HepG2 (cell line): ENCODE data around the gene PDZD7. TPM values are rescaled to one million over a fixed set of nuclear protein-coding genes. Genes with fewer than 3 reads are reported as not detected.

ENCODE experiments used
- ATAC-seq: fragments of 200-7000 bp; cut with Tn5 transposase; 3 replicates; pipeline ENCODE4 v1.9.1; 2020; ENCODE audit warnings: mild to moderate bottlenecking, moderate library complexity
- BruUV-seq: library from RNA; stranded (reverse); fragments of 400-500 nt; replicated peaks from 2 replicates; lab custom pipeline; 2021; lab: Mats Ljungman, UMichigan
- CTCF ChIA-PET: fragments of 300-600 bp; formaldehyde crosslinking; extraction: SDS; loops from one replicate; lab custom pipeline; 2021; ENCODE audit warnings: low total read pairs, inconsistent platforms, low intra/inter-chr PET ratio; lab: Yijun Ruan, JAX
- POLR2A ChIA-PET: fragments of 350-600 bp; sonication (Branson Sonifier 250); formaldehyde crosslinking; loops from one replicate; lab custom pipeline; 2020; ENCODE audit warnings: antibody characterized with exemption, inconsistent platforms; lab: Yijun Ruan, JAX
- DNase-seq: peaks from one replicate; pipeline ENCODE4 v3.0.0-alpha.2; 2015; ENCODE audit warnings: low spot score
- FAIRE-seq: peaks from 3 replicates; lab custom pipeline; 2011; peaks lifted over from hg19 to GRCh38; lab: Jason Lieb, UNC
- H2AFZ ChIP-seq: one replicate; pipeline ENCODE4 v1.6.1; 2011; ENCODE audit warnings: low read length, inconsistent platforms
- H3K27ac ChIP-seq: fragments of 300-600 bp; 3 replicates; pipeline ENCODE4 v1.8.0; 2011; ENCODE audit warnings: mixed run types, mild to moderate bottlenecking, mixed read lengths, low read length, inconsistent platforms; ENCODE audit not compliant: insufficient read depth; ENCODE audit errors: extremely low read length
- H3K27me3 ChIP-seq, 2 experiments: fragments of 200-600 bp in 1 of 2; 2 replicates in 1 of 2; 3 replicates in 1 of 2; pipeline versions ENCODE4 v1.6.0 to v1.8.0; 2011; ENCODE audit warnings: low read length in 2 of 2, mild to moderate bottlenecking in 2 of 2, moderate library complexity in 2 of 2, inconsistent platforms in 1 of 2; ENCODE audit not compliant: insufficient read depth in 2 of 2, control insufficient read depth in 1 of 2
- H3K36me3 ChIP-seq, 2 experiments: fragments of 200-600 bp in 1 of 2; replicated peaks in 1 of 2; 2 replicates in 1 of 2; 3 replicates in 1 of 2; pipeline versions ENCODE4 v1.5.1 to v1.8.0; 2011; ENCODE audit warnings: low read length in 2 of 2, inconsistent platforms in 1 of 2; ENCODE audit not compliant: insufficient read depth in 2 of 2, control insufficient read depth in 1 of 2
- H3K4me1 ChIP-seq: 2 replicates; pipeline ENCODE4 v1.5.1; 2012; ENCODE audit warnings: low read length, inconsistent platforms; ENCODE audit not compliant: insufficient read depth
- H3K4me2 ChIP-seq: 2 replicates; pipeline ENCODE4 v1.6.0; 2011; ENCODE audit warnings: low read depth, low read length, inconsistent platforms
- H3K4me3 ChIP-seq, 3 experiments: fragments of 200-600 bp in 1 of 3; sonication (generic), shearing (Covaris generic) in 1 of 3; replicated peaks in 1 of 3; 2 replicates each; pipeline ENCODE4 v1.5.1; 2011 to 2016; ENCODE audit warnings: low read length in 3 of 3, inconsistent platforms in 2 of 3, low read depth in 2 of 3, mild to moderate bottlenecking in 2 of 3, control low read depth in 1 of 3, mixed read lengths in 1 of 3; ENCODE audit not compliant: insufficient read depth in 1 of 3
- H3K79me2 ChIP-seq: one replicate; pipeline ENCODE4 v1.6.1; 2011; ENCODE audit warnings: low read length, inconsistent platforms; ENCODE audit not compliant: insufficient read depth
- H3K9ac ChIP-seq: 2 replicates; pipeline ENCODE4 v1.6.0; 2011; ENCODE audit warnings: mild to moderate bottlenecking, low read depth, low read length, inconsistent platforms; ENCODE audit not compliant: insufficient read depth
- H3K9me3 ChIP-seq: 2 replicates; pipeline ENCODE4 v1.5.1; 2012; ENCODE audit warnings: mild to moderate bottlenecking, low read length
- H4K20me1 ChIP-seq: 2 replicates; pipeline ENCODE4 v1.6.0; 2011; ENCODE audit warnings: inconsistent platforms, mild to moderate bottlenecking, low read length, moderate library complexity; ENCODE audit not compliant: insufficient read depth
- ASH2L ChIP-seq: fragments of 300-600, 200-600 bp; sonication (generic); IDR thresholded peaks from 2 replicates; pipeline ENCODE4 v1.7.0; 2017; ENCODE audit warnings: low read depth, mild to moderate bottlenecking, moderate library complexity, mixed read lengths, low read length; ENCODE audit not compliant: insufficient read length
- ATF2 ChIP-seq: sonication (generic); formaldehyde crosslinking; IDR thresholded peaks from 2 replicates; pipeline ENCODE4 v1.4.0; 2020; ENCODE audit warnings: missing genetic modification reagents
- CTCF ChIP-seq: sonication (generic); formaldehyde crosslinking; IDR thresholded peaks from 2 replicates; pipeline ENCODE4 v1.5.0; 2020; ENCODE audit warnings: mild to moderate bottlenecking, missing genetic modification reagents, moderate library complexity
- GPN1 ChIP-seq: sonication (generic); formaldehyde crosslinking; IDR thresholded peaks from 2 replicates; pipeline ENCODE4 v1.5.1; 2020; ENCODE audit warnings: missing genetic modification reagents, borderline replicate concordance
- MEIS1 ChIP-seq: sonication (generic); formaldehyde crosslinking; IDR thresholded peaks from 2 replicates; pipeline ENCODE4 v1.9.0; 2021; ENCODE audit warnings: mild to moderate bottlenecking, missing genetic modification reagents, moderate library complexity, borderline replicate concordance
- MXD3 ChIP-seq: IDR thresholded peaks from 2 replicates; pipeline ENCODE4 v1.6.1; 2016; ENCODE audit warnings: mild to moderate bottlenecking, missing biosample characterization, missing genetic modification reagents
- NCOA1 ChIP-seq: sonication (generic); formaldehyde crosslinking; IDR thresholded peaks from 2 replicates; pipeline ENCODE4 v1.9.0; 2021; ENCODE audit warnings: missing genetic modification reagents
- NCOA2 ChIP-seq: sonication (generic); formaldehyde crosslinking; IDR thresholded peaks from 2 replicates; pipeline ENCODE4 v1.8.0; 2022; ENCODE audit warnings: inconsistent platforms
- NFIB ChIP-seq: sonication (generic); formaldehyde crosslinking; IDR thresholded peaks from 2 replicates; pipeline ENCODE4 v1.9.0; 2021; ENCODE audit warnings: missing genetic modification reagents, mild to moderate bottlenecking, borderline replicate concordance
- NFKB2 ChIP-seq: sonication (generic); formaldehyde crosslinking; IDR thresholded peaks from 2 replicates; pipeline ENCODE4 v1.4.0; 2020; ENCODE audit warnings: missing genetic modification reagents, borderline replicate concordance
- ZNF160 ChIP-seq: sonication (generic); formaldehyde crosslinking; IDR thresholded peaks from 2 replicates; pipeline ENCODE4 v1.8.0; 2022; ENCODE audit warnings: mild to moderate bottlenecking, inconsistent platforms, missing genetic modification reagents
- ZNF180 ChIP-seq: sonication (generic); formaldehyde crosslinking; IDR thresholded peaks from 2 replicates; pipeline ENCODE4 v1.4.0; 2020; ENCODE audit warnings: low read depth, missing genetic modification reagents, borderline replicate concordance
- ZNF547 ChIP-seq: sonication (generic); formaldehyde crosslinking; IDR thresholded peaks from 2 replicates; pipeline ENCODE4 v1.5.1; 2020; ENCODE audit warnings: mild to moderate bottlenecking, missing genetic modification reagents
- WGBS: methylation state at CpG from one replicate; pipeline ENCODE4 v1.1.6; 2017; ENCODE audit warnings: low lambda C conversion rate; 5-methylcytosine and 5-hydroxymethylcytosine counted together
- in situ Hi-C: cut with HindIII; loops from 2 replicates; pipeline ENCODE4 v1.10.0; 2017; ENCODE audit warnings: low pct_unique_long_range_greater_than_20kb; ENCODE audit not compliant: extremely low pct_ligation_motif_present
- intact Hi-C: fragments of 100-400 bp; cut with micrococcal nuclease; formaldehyde crosslinking; loops from one replicate; pipeline ENCODE4 v1.10.0; 2022; ENCODE audit not compliant: unreplicated experiment
- polyA plus RNA-seq, 8 experiments: library from polyadenylated mRNA; depleted of rRNA in 3 of 8; stranded (reverse) in 7 of 8; unstranded in 1 of 8; fragments of >200 nt; fragmentation: Illumina TruSeq in 4 of 8; extraction: Trizol in 4 of 8; gene quantifications; 2 replicates each; pipeline versions ENCODE4 v1.2.1 to v1.2.3, GENCODE V29; 2011 to 2016; ENCODE audit warnings: low read depth in 4 of 8, missing spikeins in 1 of 8, mixed read lengths in 1 of 8; ENCODE audit not compliant: insufficient read depth in 1 of 8
- total RNA-seq, 5 experiments: library from RNA; depleted of rRNA; stranded (reverse); fragments of >200 nt; fragmentation: Illumina TruSeq; extraction: Trizol; gene quantifications; 2 replicates each; pipeline ENCODE4 v1.2.3, GENCODE V29; 2016; ENCODE audit warnings: low read depth in 1 of 5

Gene PDZD7
- total and polyA plus RNA-seq, 2 of the 13 experiments (the other 11 are each of a cell fraction or from before 2014, with no cell fraction given), result 0.58 to 0.73 TPM

- Histone ChIP-seq H3K4me1 (peaks cover 34% of the 10 kb centered on the region), H3K27me3 (peaks cover 2 to 11% of the 10 kb centered on the region in 2 experiments; a peak in 4 of 5 replicates), H3K9me3 (no peaks in the 10 kb centered on the region), H3K27ac (peak overlapping the region; percentile 81), H3K4me2 (peak overlapping the region; percentile 99), H2AFZ (no peak overlapping the region), H3K36me3 (no peaks in the 10 kb centered on the region), H3K4me3 (peak overlapping the region; percentile 60 to 81 (median 62)), H3K9ac (peak overlapping the region; percentile 57), H3K79me2 (peaks cover 24% of the 10 kb centered on the region), H4K20me1 (no peaks in the 10 kb centered on the region)
- DNase-seq (peak; percentile 86), FAIRE-seq (peak; percentile 91), ATAC-seq (peak; percentile 70)
- CTCF ChIA-PET, result interaction anchor here (1.4 to 3.8 kb wide), 3 partner anchors 16 to 47 kb away, joined by 3 to 45 read pairs (median 13); no protein-coding TSS in a partner anchor
- POLR2A ChIA-PET, result interaction anchor here (1.0 to 9.0 kb wide), 8 partner anchors 16 to 75 kb away, joined by 3 to 141 read pairs (median 6); no protein-coding TSS in a partner anchor
- in situ Hi-C loops (loop anchor here (5.0 kb wide), 1 partner anchor 34 kb away; the partner anchor contains the start of genes PDZD7 and SFXN3), intact Hi-C loops (loop anchor here (1.0 to 5.0 kb wide), 3 partner anchors 25 to 48 kb away; partner anchors contain the start of genes PDZD7 and SFXN3)
- no TSS peak for BruUV-seq
- WGBS, result 1% methylated on average over 12 of the region's 49 CpGs
- TF ChIP-seq NFKB2 (CRISPR knock-in tag) (peak; percentile 63; the same call in 1 of the 2 replicates), GPN1 (CRISPR knock-in tag) (no peak), ASH2L (peak; percentile 80), MEIS1 (CRISPR knock-in tag) (peak; percentile 48; the same call in 1 of the 2 replicates), CTCF (CRISPR knock-in tag) (peak; percentile 76), NCOA1 (CRISPR knock-in tag) (0 out of 2 replicates have a peak, but pooled peaks have one; percentile 23), ZNF547 (CRISPR knock-in tag) (peak; percentile 41; the same call in 1 of the 2 replicates), ZNF160 (peak; percentile 66; the same call in 1 of the 2 replicates), ATF2 (CRISPR knock-in tag) (peak; percentile 65), NCOA2 (CRISPR knock-in tag) (peak; percentile 71; the same call in 1 of the 2 replicates), MXD3 (CRISPR knock-in tag) (peak; percentile 82; the same call in 1 of the 2 replicates), NFIB (CRISPR knock-in tag) (no peak), ZNF180 (CRISPR knock-in tag) (no peak)
These were observed 35.4 kb upstream of the PDZD7 start for GRCh38 chr10:101066146-101066895.
